NCI-H2196 (cell line): Measurements from ENCODE around the gene COX8C.

Source experiments
- DNase-seq: peaks from one replicate; lab custom pipeline; 2025; ENCODE audit not compliant: unreplicated experiment; lab: John Stamatoyannopoulos, UW

Gene COX8C, protein sequence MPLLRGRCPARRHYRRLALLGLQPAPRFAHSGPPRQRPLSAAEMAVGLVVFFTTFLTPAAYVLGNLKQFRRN

DNA sequence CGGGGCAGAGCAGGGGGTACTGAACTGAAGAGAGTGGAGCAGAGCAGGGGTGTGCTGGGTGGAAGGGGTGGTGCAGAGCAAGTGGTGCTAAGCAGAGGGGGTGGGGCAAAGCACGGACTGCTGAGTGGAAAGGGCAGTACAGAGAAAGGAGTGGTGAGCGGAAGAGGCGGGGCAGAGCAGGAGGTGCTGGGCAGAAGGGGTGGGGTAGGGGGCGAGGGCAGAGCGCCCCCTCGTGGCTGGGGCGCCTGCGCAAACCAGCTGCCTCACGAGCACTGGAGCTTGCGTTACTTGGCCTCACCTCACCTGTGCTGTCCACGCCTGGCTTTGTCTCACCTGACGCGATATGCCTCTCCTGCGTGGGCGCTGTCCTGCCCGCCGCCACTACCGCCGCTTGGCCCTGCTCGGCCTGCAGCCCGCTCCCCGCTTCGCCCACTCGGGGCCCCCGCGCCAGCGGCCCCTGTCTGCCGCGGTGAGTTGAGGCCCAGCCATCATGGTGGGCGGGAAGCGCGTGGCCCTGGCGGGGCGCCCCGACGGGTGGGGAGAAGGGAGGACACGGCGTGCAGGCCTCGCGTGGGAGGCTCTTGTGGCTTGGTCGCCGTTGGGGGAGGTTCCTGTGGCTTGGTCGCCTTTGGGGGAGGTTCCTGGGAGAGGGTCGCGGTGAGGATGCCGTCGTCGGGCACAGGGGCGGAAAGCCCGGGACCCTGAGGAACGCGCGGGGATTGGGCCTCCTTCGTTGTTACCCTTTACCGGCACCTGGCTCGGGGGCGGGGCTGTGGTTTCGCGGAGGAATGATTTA, at the start of gene COX8C:
Gene COX8C (plus strand): TSS at position 257 of the 796 bp plus-strand sequence. CDS start 87 bp downstream, at position 344.
- no peak for DNase-seq

DNA sequence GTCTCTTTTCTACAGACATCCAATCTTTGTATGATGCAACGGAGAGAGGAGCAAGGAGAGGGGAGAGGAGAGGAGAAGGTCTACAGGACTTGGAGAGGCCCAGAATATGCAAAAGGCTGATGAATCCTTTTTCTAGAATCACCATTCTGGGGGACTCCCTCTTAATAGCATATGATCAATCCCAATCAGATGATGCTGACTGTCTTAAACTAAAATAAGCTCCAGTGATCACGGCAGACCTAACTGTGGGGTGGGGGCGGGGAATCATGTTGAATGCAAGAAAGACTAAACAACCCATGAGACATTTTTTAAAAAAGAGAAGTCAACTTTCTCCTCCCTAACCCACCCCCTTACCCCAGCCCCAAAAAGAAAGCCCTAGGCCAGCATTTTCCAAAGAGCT, 47.6 kb upstream of the COX8C start:
- no peak for DNase-seq

DNA sequence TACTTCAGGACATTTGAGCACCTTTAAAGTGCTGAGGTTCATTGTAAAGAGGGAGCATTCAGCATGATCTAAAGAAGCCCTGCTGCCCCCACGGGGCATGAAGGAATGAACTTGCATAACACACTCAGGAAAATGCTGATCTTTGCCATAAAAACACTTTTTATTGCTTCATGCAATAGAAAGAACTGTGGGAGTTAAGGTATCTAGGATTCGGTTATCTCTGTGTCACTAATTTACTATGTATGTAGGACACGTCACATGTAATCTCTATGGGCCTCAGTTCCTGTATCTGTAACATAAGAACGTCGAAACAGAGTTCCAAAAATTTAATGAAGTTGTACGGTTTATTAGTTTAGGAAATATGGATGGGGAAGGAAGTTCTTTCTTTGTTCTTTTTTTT, 47.1 kb upstream of the COX8C start:
- no peak for DNase-seq

DNA sequence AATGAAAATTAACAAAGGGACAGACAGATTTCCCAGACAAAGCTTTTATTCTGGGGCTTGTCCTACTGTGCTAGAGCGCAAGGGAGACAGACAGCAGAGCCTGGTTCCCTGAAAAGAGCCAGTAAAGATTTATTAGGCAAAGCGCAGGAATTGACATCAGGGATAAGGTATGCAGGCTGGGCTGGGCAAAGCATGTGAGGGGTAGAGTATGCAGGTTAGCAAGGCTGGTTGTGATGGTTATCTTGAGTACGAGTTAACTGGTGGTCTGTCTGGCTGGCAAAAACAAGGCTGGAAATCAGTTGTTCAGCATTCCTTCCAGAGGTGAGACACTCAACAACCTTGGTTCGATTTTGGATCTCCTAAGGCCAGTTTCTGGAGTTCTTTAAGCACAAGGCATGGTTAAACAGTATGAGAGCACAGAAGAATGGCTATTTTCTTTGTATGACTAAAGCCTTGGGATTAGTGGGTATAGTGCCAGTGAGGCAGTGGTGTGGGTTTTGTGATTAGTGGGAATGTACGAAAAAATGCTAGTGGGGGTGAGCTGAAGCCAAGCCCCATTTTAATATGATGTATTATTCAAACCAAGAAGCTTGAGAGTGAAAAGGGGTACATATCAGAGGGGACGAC, 45.0 kb upstream of the COX8C start:
- no peak for DNase-seq

DNA sequence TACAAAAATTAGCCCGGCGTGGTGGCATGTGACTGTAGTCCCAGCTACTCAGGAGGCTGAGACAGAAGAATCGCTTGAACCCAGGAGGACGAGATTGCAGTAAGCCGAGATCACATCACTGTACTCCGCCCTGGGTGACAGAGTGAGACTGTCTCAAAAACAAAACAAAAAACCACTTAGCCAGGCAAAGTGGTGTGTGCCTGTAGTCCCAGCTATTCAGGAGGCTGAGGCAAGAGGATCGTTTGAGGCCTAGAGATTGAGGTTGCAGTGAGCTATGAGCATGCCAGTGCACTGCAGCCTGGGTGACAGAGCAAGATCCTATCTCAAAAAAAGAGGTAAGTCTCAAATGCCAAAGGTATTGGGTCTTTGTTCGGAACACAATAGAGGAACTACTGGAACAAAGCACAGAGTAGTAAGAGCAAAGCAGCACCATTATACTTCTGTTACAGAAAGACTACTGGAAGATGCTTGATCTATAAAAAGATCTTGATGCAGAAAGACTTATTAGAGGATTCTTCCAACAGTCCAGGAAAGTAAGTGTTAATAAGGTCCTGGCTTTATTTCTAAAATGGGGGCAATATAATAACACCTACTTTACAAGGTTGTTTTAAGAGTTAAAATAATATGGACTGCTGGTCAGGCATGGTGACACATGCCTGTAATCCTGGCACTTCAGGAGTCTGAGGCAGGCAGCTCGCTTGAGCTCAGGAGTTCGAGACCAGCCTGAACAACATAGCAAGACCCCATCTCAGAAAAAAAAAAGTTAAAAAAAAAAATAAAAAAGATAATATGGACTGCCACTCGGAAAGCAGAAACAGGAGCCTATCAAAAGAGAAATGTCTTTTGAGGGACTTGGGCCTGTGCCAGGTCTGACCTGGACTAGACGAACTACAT, 44.0 kb upstream of the COX8C start:
- DNase-seq: no peak

DNA sequence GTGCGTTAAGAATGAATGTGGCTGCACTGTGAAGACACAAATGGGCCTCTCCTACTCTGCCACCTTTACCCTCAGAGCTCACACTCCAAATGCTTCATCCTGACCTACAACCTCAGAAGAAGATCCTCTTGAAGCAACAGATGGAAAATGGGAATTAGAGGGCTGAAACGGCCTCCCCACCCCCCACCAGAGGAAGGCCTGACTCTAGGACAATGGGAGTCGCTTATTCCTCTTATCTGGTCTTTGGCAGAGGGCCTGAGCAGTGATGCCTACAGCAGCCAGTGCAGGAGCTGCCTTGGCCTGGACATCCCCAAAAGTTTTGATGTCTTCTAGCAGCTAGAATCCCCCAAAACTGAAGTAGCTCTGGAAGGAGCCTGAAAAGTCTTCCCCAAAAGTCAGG, 43.3 kb upstream of the COX8C start:
- no peak for DNase-seq

DNA sequence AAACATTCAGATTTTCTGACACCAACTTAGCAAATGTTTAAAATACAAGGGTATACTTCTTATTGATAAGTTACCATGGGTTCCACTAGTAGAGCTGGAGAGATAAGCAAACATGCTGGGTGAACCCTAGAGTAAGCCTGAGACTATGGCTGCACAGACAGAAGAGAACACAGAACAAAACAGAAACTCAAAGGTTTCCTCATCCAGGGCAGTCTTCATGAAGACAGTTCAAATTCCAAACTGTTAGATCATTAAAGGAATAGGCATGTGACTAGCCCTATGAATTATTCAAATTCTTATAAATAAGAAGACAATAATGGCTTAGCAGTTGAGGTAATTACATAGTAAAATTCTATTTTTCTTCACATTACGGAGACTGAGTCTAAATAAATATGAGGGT, 42.2 kb upstream of the COX8C start:
- DNase-seq: no peak

DNA sequence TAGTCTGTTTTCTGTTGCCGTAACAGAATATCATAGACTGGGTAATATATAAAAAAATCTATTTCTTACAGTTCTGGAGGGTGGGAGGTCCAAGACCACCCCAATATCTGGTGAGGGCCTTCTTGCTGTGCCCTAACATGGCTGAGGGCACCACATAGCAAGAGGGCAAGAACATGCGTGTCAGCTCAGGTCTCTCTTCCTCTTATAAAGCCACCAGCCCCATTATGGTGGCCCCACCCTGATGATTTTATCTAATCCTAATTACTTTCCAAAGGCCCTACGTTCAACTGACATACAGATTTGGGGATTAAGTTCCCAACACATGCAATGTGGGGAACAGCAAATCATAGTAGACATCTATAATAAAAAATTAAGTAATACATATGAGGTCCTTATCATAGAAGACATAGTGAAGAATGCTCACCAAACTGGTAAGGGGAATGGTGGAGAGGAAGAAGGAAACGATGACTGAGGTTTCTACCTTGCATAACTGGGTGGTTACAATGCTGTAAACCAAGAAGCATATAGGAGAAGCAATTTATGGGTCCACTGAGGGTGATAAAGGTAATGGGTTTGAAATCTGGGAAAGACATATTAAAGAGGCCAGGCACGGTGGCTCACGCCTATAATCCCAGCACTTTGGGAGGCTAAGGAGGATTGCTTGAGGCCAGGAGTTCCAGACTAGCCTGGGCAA, 41.1 kb upstream of the COX8C start:
- DNase-seq: no peak

DNA sequence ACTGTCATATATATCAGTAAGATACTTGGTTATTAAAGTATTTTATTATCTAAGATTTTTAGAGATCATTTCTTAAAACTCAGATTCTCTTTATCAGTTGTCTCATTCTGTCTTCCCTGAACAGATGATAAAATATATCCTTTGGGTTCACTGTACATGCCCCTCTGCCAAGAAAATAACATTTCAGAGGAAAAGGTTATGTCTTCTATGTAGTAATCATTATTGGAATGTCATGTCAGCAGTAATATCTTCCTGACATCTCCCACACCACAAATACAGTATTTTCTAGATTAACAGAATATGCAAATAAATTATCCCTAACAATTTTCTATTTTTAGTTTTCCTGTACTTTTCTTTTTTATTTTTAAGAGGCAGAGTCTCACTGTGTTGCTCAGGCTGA, 40.2 kb upstream of the COX8C start:
- no peak for DNase-seq

DNA sequence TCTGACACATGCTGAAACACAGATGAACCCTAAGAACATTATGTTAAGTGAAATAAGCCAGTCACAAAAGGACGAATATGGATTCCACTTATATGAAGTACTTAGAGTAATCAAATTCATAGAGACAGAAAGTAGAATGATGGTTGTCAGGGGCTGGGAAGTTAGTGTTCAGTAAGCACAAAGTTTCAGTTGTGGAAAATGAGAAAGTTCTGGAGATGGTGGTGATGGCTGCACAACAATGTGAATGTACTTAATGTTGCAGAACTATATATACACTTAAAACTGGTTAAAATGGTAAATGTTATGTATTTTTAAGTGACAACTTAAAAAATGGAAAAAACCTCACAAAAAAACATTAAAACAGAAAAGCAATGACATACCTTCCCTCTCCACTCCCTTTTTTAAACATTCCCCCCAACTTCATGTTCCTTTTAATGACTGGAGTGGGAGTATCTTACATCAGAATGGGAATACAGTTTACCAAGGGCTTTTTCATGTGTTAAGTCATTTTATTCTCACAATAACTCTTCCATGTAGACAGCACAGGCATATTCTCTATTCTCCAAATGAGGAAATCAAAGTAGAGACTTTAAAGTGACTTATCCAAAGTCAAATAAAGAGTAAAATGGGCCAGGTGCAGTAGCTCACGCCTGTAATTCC, 38.2 kb upstream of the COX8C start:
- no peak for DNase-seq

DNA sequence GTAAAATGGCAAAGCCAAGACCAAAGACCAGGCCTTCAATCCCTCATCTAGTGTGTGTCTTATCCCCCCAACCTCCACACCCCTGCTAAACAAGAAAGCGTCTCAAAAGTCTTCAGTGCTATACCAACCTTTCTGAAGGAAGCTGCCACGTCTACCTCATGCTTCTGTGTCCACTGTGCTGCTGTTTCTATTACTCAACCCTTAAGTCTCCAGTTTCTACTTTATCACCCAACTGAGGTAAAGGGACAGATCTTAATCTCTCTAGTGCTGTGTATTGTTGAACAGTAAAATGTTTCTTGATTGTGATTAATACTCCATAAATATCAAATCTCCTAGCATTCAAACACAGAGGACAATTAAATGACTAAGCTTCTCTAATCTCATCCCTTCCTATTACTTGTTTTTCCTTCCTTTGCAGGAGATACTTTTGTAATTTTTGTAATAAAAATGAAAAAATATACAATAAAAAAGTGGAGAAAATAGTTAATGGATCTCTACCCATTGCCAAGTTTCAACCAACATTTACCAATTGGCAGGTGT, 37.5 kb upstream of the COX8C start:
- DNase-seq: no peak

DNA sequence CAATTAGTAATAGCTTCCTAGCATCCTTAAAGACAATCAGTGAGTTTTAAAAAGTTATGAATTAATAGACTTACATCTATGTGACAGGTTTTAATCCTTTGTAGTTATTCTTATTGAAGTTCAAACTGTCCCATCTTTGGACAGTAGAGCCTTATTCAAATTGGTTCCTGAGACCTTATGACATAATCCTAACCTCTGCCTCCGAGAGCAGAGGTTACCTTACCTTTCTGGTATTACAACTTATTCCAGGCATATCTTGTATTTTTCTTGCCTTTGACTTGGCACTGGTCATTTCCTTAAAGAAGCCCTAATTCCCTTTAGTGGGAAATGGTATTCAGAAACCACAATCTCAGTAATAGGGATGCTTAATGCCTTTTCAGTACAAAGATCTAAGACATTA, 35.9 kb upstream of the COX8C start:
- no peak for DNase-seq

DNA sequence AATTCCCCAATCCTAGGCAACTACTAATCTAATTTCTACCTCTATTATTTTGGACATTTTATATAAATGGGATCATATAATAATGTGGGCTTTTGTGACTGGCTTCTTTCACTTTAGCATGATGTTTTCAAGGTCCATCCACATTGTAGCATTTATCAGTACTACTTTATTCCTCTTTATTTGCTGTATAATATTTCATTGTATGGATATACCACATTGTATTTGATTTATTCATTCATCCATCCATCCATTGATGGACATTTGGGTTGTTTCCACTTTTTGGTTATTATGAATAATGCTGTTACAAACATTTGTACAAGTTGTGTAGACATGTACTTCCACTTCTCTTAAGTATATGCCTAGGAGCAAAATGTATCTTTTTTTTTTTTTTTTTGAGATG, 31.4 kb upstream of the COX8C start:
- DNase-seq: no peak

DNA sequence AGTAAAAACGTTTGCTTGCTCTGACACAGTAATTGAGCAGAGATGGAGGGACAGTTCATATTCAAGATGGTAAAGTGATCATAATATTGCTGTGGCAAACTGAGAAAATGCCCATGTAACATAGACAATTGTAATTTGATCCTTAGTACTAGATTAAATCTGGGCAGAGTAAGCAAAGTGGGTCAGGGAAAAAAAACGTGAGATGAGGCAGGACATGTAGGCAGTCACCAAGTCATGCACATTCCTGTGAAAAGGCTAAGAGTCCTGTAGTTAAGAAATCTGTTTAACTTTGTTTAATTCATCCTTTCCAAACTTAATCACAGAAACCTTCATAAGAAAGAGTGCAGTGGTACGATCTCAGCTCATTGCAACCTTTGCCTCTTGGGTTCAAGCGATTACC, 30.3 kb upstream of the COX8C start:
- DNase-seq: no peak

DNA sequence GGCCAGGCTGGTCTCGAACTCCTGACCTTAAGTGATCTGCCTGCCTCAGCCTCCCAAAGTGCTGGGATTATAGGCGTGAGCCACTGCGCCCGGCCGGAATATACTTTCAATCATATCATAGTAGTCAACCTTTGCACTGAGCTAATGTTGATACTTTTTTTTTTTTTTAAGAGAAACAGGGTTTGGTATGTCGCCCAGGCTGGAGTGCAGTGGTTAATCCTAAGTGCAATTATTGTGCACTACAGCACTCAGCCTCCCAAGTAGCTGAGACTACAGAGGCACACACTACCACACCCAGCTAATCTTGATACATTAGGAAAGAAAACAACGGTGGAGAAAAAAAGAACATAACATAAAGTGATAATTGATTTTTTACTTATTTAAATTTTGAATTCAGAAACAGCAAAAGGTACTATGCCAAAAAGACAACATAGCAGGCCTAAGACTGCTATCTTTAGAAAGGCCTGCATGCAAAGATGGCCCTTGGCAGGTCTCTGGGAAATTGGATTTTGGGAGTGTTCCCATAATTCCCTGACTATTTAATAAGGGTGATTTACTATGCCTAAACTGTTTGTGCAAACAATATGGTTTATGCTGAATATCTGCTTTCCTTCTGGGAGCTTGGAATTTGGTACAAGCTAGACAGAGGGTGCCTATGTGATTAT, 29.6 kb upstream of the COX8C start:
- DNase-seq: no peak

DNA sequence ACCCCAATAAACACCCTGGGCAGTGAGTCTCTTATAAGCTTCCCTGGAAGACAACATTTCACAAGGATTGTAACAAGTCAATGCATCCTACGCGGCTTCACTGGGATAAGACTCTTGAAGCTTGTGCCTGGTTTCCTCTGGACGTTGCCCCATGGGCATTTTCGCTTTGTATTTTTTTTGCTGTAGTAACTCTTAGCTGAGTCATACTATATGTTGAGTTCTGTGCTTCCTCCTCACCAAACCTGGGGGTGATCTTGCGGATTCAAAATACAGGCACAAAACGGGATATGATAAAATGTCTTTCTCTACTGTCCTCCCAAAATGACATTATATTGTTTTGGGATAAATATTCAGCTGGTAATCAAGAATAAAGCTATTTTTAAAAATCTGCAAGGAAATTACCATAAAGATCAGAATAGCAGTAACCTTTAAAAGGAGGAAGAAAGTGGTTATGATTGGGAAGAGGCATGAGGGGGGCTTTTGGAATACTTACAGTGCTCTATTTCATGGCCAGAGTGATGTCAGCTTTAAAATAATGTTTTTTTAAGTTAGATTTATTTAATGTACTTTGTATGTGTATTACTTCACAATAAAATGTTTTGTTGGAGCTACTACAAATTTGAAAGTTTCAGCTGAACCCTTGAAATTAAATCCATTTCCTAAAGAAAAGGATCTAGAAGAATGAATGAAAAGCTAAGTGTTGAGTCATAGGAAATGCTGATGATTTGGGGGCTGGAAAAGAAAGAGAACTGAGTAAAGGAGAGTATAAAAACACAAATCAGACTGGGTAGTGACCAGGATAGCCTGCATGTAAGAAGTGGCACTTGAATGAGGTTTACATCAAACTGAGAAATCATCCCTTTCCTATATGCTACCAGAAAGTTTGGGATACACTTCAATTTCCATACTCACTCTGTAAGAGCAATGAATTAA, 28.8 kb upstream of the COX8C start:
- DNase-seq: no peak

DNA sequence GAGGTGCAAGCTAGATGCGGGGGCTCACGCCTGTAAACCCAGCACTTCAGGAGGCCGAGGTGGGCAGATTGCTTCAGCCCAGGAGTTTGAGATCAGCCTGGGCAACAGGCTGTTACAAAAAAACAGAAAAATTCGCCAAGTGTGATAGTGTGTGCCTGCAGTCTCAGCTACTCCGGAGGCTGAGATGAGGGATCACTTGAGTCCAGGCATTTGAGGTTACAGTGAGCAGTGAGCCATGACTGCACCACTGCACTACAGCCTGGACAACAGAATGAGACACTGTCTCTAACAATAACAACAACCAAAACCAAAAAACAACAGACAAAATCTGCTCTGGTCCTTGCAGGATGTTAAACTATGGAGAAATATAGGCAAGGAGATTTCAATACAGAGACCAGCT, 28.1 kb upstream of the COX8C start:
- no peak for DNase-seq

DNA sequence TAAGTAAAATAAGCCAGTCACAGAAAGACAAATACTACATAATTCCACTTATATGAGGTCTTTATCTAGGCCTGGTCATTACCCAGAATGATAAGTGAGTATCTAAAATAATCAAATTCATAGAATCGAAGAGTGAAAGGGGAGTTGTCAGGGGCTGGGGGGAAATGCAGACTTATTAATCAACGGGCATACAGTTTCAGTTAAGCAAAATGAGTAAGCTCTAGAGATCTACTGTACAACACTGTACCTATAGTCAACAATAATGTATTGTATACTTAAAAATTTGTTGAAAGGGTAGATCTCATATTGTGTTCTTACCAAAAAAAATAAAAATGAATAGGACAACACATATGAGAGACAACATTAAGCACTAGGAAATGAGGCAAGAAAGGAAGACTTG, 27.5 kb upstream of the COX8C start:
- no peak for DNase-seq

DNA sequence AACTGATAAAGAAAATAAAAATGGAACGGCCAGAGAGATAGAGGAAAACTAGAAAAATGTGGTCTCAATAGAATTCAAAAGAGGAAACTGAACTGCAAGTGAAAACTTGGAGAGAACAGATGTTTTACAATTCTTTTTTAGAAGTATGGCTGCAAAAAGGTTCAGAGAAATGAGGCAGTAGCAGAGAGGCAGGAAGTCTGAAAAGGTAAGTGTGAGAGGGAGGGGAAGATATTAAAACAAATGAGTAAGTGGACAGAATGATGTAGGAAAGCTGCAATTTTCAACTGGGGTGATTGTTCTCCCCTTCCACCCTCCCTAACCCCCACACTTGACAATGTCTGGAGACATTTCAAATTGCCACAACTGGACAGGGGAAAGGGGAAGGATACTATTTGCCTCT, 27.0 kb upstream of the COX8C start:
- DNase-seq: no peak
